ENCODE results near the gene METTL5.

DNA sequence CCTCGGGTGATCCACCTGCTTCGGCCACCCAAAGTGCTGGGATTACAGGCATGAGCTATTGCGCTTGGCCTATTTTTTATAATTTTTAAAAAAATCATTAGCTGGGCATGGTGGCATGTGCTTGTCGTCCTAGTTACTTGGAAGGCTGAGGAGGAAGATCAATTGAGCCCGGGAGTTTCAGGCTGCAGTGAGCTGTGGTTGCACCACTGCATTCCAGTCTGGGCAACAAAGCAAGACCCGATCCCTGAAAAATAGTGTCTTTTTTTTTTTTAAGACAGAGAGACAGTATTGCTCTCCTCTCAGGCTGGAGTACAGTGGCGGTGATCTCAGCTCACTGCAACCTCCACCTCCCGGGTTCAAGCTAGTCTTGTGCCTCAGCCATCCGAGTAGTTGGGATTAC is 21.2 kb downstream of the METTL5 start:
- TF ChIP-seq, protein P1, sequence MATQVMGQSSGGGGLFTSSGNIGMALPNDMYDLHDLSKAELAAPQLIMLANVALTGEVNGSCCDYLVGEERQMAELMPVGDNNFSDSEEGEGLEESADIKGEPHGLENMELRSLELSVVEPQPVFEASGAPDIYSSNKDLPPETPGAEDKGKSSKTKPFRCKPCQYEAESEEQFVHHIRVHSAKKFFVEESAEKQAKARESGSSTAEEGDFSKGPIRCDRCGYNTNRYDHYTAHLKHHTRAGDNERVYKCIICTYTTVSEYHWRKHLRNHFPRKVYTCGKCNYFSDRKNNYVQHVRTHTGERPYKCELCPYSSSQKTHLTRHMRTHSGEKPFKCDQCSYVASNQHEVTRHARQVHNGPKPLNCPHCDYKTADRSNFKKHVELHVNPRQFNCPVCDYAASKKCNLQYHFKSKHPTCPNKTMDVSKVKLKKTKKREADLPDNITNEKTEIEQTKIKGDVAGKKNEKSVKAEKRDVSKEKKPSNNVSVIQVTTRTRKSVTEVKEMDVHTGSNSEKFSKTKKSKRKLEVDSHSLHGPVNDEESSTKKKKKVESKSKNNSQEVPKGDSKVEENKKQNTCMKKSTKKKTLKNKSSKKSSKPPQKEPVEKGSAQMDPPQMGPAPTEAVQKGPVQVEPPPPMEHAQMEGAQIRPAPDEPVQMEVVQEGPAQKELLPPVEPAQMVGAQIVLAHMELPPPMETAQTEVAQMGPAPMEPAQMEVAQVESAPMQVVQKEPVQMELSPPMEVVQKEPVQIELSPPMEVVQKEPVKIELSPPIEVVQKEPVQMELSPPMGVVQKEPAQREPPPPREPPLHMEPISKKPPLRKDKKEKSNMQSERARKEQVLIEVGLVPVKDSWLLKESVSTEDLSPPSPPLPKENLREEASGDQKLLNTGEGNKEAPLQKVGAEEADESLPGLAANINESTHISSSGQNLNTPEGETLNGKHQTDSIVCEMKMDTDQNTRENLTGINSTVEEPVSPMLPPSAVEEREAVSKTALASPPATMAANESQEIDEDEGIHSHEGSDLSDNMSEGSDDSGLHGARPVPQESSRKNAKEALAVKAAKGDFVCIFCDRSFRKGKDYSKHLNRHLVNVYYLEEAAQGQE (IDR thresholded peaks at IDR 0.05; ENCODE audit: insufficient read depth in 1 of 2, low read depth in 2 of 2, low read length in 2 of 2), result no peak
- TF ChIP-seq TAF1 (IDR thresholded peaks at IDR 0.05; ENCODE audit: borderline replicate concordance, insufficient read depth, low read length), result no peak
- TF ChIP-seq POLR2AphosphoS5 (IDR thresholded peaks at IDR 0.05; ENCODE audit: low read depth, low read length), result no peak
- TF ChIP-seq SIN3A (IDR thresholded peaks at IDR 0.05; ENCODE audit: borderline replicate concordance, insufficient read depth, low read length), result no peak

All from PFSK-1 (cell line).